Endothelial cell of umbilical vein (primary cell): ENCODE results near the gene ABLIM1. TPM values are rescaled to one million over a fixed set of nuclear protein-coding genes. Genes with fewer than 3 reads are reported as not detected.

ENCODE experiments used
- BruUV-seq: library from RNA; stranded (reverse); fragments of 400-500 nt; replicated peaks from 2 replicates; lab custom pipeline; 2021; lab: Mats Ljungman, UMichigan
- CTCF ChIA-PET: fragments of 300-600, 350-600 bp; sonication (Branson Sonifier 250); formaldehyde crosslinking; loops from one replicate; lab custom pipeline; 2021; ENCODE audit warnings: antibody characterized with exemption, inconsistent platforms; lab: Charles Lee
- POLR2A ChIA-PET: fragments of 300-600, 350-600 bp; sonication (Branson Sonifier 250); formaldehyde crosslinking; loops from one replicate; lab custom pipeline; 2021; ENCODE audit warnings: antibody characterized with exemption, inconsistent platforms; lab: Charles Lee
- DNase-seq: peaks from one replicate; pipeline ENCODE4 v3.0.0-alpha.2; 2011; ENCODE audit warnings: low read depth, low spot score
- FAIRE-seq: peaks from 2 replicates; lab custom pipeline; 2011; peaks lifted over from hg19 to GRCh38; lab: Jason Lieb, UNC
- H2AFZ ChIP-seq: 2 replicates; pipeline ENCODE4 v1.6.0; 2012; ENCODE audit warnings: low read depth, low read length, control low read depth, inconsistent platforms
- H3K27ac ChIP-seq: 2 replicates; pipeline ENCODE4 v1.5.1; 2011; ENCODE audit warnings: low read depth, mild to moderate bottlenecking, control low read depth, low read length, moderate library complexity; ENCODE audit not compliant: insufficient read depth
- H3K27me3 ChIP-seq, 2 experiments: 2 replicates each; pipeline versions ENCODE4 v1.6.0 to v1.6.1; 2011; ENCODE audit warnings: low read length in 2 of 2, mixed read lengths in 1 of 2; ENCODE audit not compliant: control insufficient read depth in 2 of 2, insufficient read depth in 2 of 2
- H3K36me3 ChIP-seq, 2 experiments: 2 replicates in 1 of 2; 3 replicates in 1 of 2; pipeline ENCODE4 v1.5.1; 2011; ENCODE audit warnings: low read length in 2 of 2, mild to moderate bottlenecking in 1 of 2, moderate library complexity in 1 of 2; ENCODE audit not compliant: control insufficient read depth in 2 of 2, insufficient read depth in 2 of 2; ENCODE audit errors: extremely low read depth in 1 of 2
- H3K4me1 ChIP-seq: 3 replicates; pipeline ENCODE4 v1.5.1; 2011; ENCODE audit warnings: mild to moderate bottlenecking, low read length; ENCODE audit not compliant: control insufficient read depth, insufficient read depth; ENCODE audit errors: extremely low read depth
- H3K4me2 ChIP-seq: 2 replicates; pipeline ENCODE4 v1.6.1; 2011; ENCODE audit warnings: low read length, control low read depth, mixed read lengths; ENCODE audit not compliant: insufficient read depth
- H3K4me3 ChIP-seq, 3 experiments: fragments of 200-600 bp in 1 of 3; sonication (generic), shearing (Covaris generic) in 1 of 3; replicated peaks in 1 of 3; 2 replicates each; pipeline ENCODE4 v1.5.1; 2011 to 2016; ENCODE audit warnings: control low read depth in 3 of 3, low read length in 3 of 3, mild to moderate bottlenecking in 2 of 3, inconsistent platforms in 1 of 3, low read depth in 1 of 3, moderate library complexity in 1 of 3; ENCODE audit not compliant: insufficient read depth in 1 of 3
- H3K79me2 ChIP-seq: 2 replicates; pipeline ENCODE4 v1.6.0; 2012; ENCODE audit warnings: low read length, inconsistent platforms; ENCODE audit not compliant: control insufficient read depth, insufficient read depth
- H3K9ac ChIP-seq: replicated peaks from 2 replicates; pipeline ENCODE3; 2011; ENCODE audit warnings: low read length, control low read depth; ENCODE audit not compliant: insufficient read depth; ENCODE audit errors: extremely low read depth
- H3K9me1 ChIP-seq: replicated peaks from 3 replicates; pipeline ENCODE4 v1.6.0; 2011; ENCODE audit warnings: mild to moderate bottlenecking, low read length; ENCODE audit not compliant: control insufficient read depth, insufficient read depth; ENCODE audit errors: extremely low read depth
- H3K9me3 ChIP-seq: replicated peaks from 2 replicates; pipeline ENCODE4 v1.5.1; 2012; ENCODE audit warnings: low read length, inconsistent platforms; ENCODE audit not compliant: control insufficient read depth, insufficient read depth
- H4K20me1 ChIP-seq: replicated peaks from 2 replicates; pipeline ENCODE3; 2011; ENCODE audit warnings: mild to moderate bottlenecking, low read length; ENCODE audit not compliant: control insufficient read depth, insufficient read depth; ENCODE audit errors: extremely low read depth
- CTCF ChIP-seq, 2 donors: IDR thresholded peaks; 1 replicate in 1 of 2; 2 replicates in 1 of 2; pipeline ENCODE4 v1.5.1; 2011; ENCODE audit warnings: low read length in 2 of 2, mild to moderate bottlenecking in 2 of 2, moderate library complexity in 2 of 2, control low read depth in 1 of 2, inconsistent platforms in 1 of 2, low read depth in 1 of 2; ENCODE audit not compliant: insufficient read depth in 1 of 2; ENCODE audit errors: extremely low read depth in 1 of 2
- EZH2 ChIP-seq: IDR thresholded peaks from 2 replicates; pipeline ENCODE4 v1.6.1; 2012; ENCODE audit warnings: borderline replicate concordance, low read depth, mild to moderate bottlenecking, moderate library complexity, low read length, inconsistent platforms; ENCODE audit not compliant: severe bottlenecking
- FOS ChIP-seq: IDR thresholded peaks from 2 replicates; pipeline ENCODE4 v1.6.1; 2011; ENCODE audit warnings: mild to moderate bottlenecking, low read length, moderate library complexity, borderline replicate concordance; ENCODE audit not compliant: insufficient read depth
- GATA2 ChIP-seq: IDR thresholded peaks from 2 replicates; pipeline ENCODE4 v1.7.0; 2011; ENCODE audit warnings: low read depth, mild to moderate bottlenecking, moderate library complexity, mixed read lengths, low read length; ENCODE audit not compliant: insufficient read length, insufficient read depth
- JUN ChIP-seq: IDR thresholded peaks from 2 replicates; pipeline ENCODE4 v1.6.1; 2011; ENCODE audit warnings: borderline replicate concordance, low read depth; ENCODE audit not compliant: insufficient read length, insufficient read depth
- MAX ChIP-seq: IDR thresholded peaks from 2 replicates; pipeline ENCODE4 v1.6.1; 2011; ENCODE audit not compliant: insufficient read depth, insufficient read length
- MYC ChIP-seq: IDR thresholded peaks from one replicate; pipeline ENCODE4 v1.6.1; 2011; ENCODE audit warnings: mild to moderate bottlenecking, low read depth, low read length
- POLR2A ChIP-seq: IDR thresholded peaks from 2 replicates; pipeline ENCODE4 v1.6.1; 2012; ENCODE audit warnings: low read depth, mild to moderate bottlenecking, control low read depth, low read length
- POLR2AphosphoS5 ChIP-seq: IDR thresholded peaks from 2 replicates; pipeline ENCODE4 v1.6.1; 2012; ENCODE audit warnings: low read depth, mild to moderate bottlenecking, control low read depth, low read length, moderate library complexity; ENCODE audit not compliant: insufficient read depth
- dilution Hi-C: fragments of 300-500 bp; cut with MboI; formaldehyde crosslinking; loops from one replicate; pipeline ENCODE4 v1.15.0; 2019; ENCODE audit warnings: low sequenced_read_pairs; ENCODE audit not compliant: extremely low pct_ligation_motif_present
- intact Hi-C: fragments of 100-400 bp; cut with micrococcal nuclease; formaldehyde crosslinking; loops from one replicate; pipeline ENCODE4 v1.10.0; 2022
- polyA plus RNA-seq, 4 experiments: library from polyadenylated mRNA; depleted of rRNA in 3 of 4; stranded (reverse) in 3 of 4; unstranded in 1 of 4; fragments of >200 nt; gene quantifications; 2 replicates each; pipeline versions ENCODE4 v1.2.1 to v1.2.3, GENCODE V29; 2011 to 2012; ENCODE audit warnings: missing spikeins in 1 of 4
- total RNA-seq: library from RNA; stranded (reverse); gene quantifications from 2 replicates; pipeline ENCODE4 v1.2.3, GENCODE V29; 2021

ABLIM1 gene
- total and polyA plus RNA-seq, 2 donors (not counting 3 experiments of a cell fraction or from before 2014, with no cell fraction given), result 128 to 235 TPM

- Histone ChIP-seq H3K4me2 (no peak overlapping the region), H3K79me2 (no peaks in the 10 kb centered on the region), H3K9me3 (no peaks in the 10 kb centered on the region), H3K4me3 (no peak overlapping the region), H3K27ac (no peak overlapping the region), H2AFZ (no peak overlapping the region), H3K36me3 (no peaks in the 10 kb centered on the region), H4K20me1 (no peaks in the 10 kb centered on the region), H3K9ac (no peak overlapping the region), H3K9me1 (no peaks in the 10 kb centered on the region), H3K4me1 (peaks cover 3% of the 10 kb centered on the region), H3K27me3 (peaks cover 93 to 95% of the 10 kb centered on the region in 2 experiments)
- intact Hi-C loops, result no loop called here
- dilution Hi-C loops, result no loop called here
- DNase-seq (no peak), FAIRE-seq (no peak)
- CTCF ChIA-PET, result interaction anchor here (0.5 to 2.5 kb wide), 3 partner anchors 38 to 95 kb away, joined by 3 to 13 read pairs (median 3); no protein-coding TSS in a partner anchor
- POLR2A ChIA-PET, result no interaction called here
- BruUV-seq, result no TSS peak
- TF ChIP-seq GATA2, result no peak
- TF ChIP-seq CTCF (IDR thresholded peaks at IDR 0.05; ENCODE audit: extremely low read depth in 1 of 2, insufficient read depth in 1 of 2, low read depth in 1 of 2, low read length in 2 of 2), result no peak
- TF ChIP-seq POLR2A, result no peak
- no peak for TF ChIP-seq JUN
- no peak for TF ChIP-seq MYC
- TF ChIP-seq FOS, result no peak
- TF ChIP-seq POLR2AphosphoS5, result no peak
- no peak for TF ChIP-seq MAX
- TF ChIP-seq EZH2, result no peak
These were observed 259.3 kb downstream of the ABLIM1 start for GRCh38 chr10:114398587-114399331.
